ENCODE data around the gene RSRC1. TPM values are rescaled to one million over a fixed set of nuclear protein-coding genes. Genes with fewer than 3 reads are reported as not detected.

Gene RSRC1
- total and polyA plus RNA-seq, 7 donors = 12.9 to 27.2 (median 19.7) TPM

GRCh38 chr3:158420654-158421396 is 310.9 kb downstream of the RSRC1 start:
- Histone ChIP-seq H3K4me3 (no peak overlapping the region), H3K4me1 (no peaks in the 10 kb centered on the region), H3K36me3 (ENCODE audit: insufficient read depth in 1 of 2, low read depth in 1 of 2) (no peaks in the 10 kb centered on the region), H3K27me3 (ENCODE audit: insufficient read depth in 3 of 3, low read length in 2 of 3) (no peaks in the 10 kb centered on the region), H3K27ac (no peak overlapping the region), H3K9me3 (no peaks in the 10 kb centered on the region)
- TF ChIP-seq CTCF (IDR thresholded peaks at IDR 0.05) = no peak
- DNase-seq (no peak), ATAC-seq (no peak)
- intact Hi-C loops (cut with DNase I) = no loop called here
- 84 to 91% (median 86%) methylated on average over 3 of the region's 3 CpGs for WGBS, 3 donors

GRCh38 chr3:158430448-158430847 is 320.6 kb downstream of the RSRC1 start:
- DNase-seq (no peak), ATAC-seq (no peak)
- H3K27me3 ChIP-seq (ENCODE audit: insufficient read depth in 3 of 3, low read length in 2 of 3) = no peaks in the 10 kb centered on the region
- H3K4me1 ChIP-seq = no peaks in the 10 kb centered on the region
- H3K27ac ChIP-seq = no peak overlapping the region
- WGBS, 3 donors = 90 to 100% (median 96%) methylated on average over 1 of the region's 1 CpG
- no peaks in the 10 kb centered on the region for H3K36me3 ChIP-seq (ENCODE audit: insufficient read depth in 1 of 2, low read depth in 1 of 2)
- H3K4me3 ChIP-seq = no peak overlapping the region
- TF ChIP-seq CTCF (IDR thresholded peaks at IDR 0.05) = no peak
- intact Hi-C loops (cut with DNase I) = loop anchor here (5.0 kb wide), 3 partner anchors 338 to 823 kb away; no protein-coding TSS in a partner anchor
- no peaks in the 10 kb centered on the region for H3K9me3 ChIP-seq

GRCh38 chr3:158430968-158431367 is 321.1 kb downstream of the RSRC1 start:
- DNase-seq (no peak), ATAC-seq (no peak)
- no peak overlapping the region for H3K27ac ChIP-seq
- TF ChIP-seq CTCF (IDR thresholded peaks at IDR 0.05) = no peak
- H3K9me3 ChIP-seq = no peaks in the 10 kb centered on the region
- H3K36me3 ChIP-seq (ENCODE audit: insufficient read depth in 1 of 2, low read depth in 1 of 2) = no peaks in the 10 kb centered on the region
- H3K4me3 ChIP-seq = no peak overlapping the region
- H3K4me1 ChIP-seq = no peaks in the 10 kb centered on the region
- intact Hi-C loops (cut with DNase I) = loop anchor here (5.0 kb wide), 3 partner anchors 339 to 824 kb away; no protein-coding TSS in a partner anchor
- no peaks in the 10 kb centered on the region for H3K27me3 ChIP-seq (ENCODE audit: insufficient read depth in 3 of 3, low read length in 2 of 3)

GRCh38 chr3:158431829-158432228 is 321.9 kb downstream of the RSRC1 start:
- no peak for TF ChIP-seq CTCF (IDR thresholded peaks at IDR 0.05)
- WGBS, 3 donors = 82 to 86% (median 86%) methylated on average over 3 of the region's 3 CpGs

More at GRCh38 chr3:158431829-158432228, 321.9 kb downstream of the RSRC1 start:
- Histone ChIP-seq H3K4me1 (no peaks in the 10 kb centered on the region), H3K4me3 (no peak overlapping the region), H3K27me3 (ENCODE audit: insufficient read depth in 3 of 3, low read length in 2 of 3) (no peaks in the 10 kb centered on the region), H3K36me3 (ENCODE audit: insufficient read depth in 1 of 2, low read depth in 1 of 2) (no peaks in the 10 kb centered on the region), H3K9me3 (no peaks in the 10 kb centered on the region), H3K27ac (no peak overlapping the region)
- ATAC-seq (no peak), DNase-seq (no peak)
- intact Hi-C loops (cut with DNase I) = loop anchor here (5.0 kb wide), 3 partner anchors 340 to 825 kb away; no protein-coding TSS in a partner anchor
